GM10266 (cell line): Measurements from ENCODE around the gene LRIG1.

Experiments used
- DNase-seq: peaks from one replicate; pipeline ENCODE4 v3.0.0; 2012; ENCODE audit errors: extremely low spot score
- TF ChIP-seq, protein P1 (sequence below): IDR thresholded peaks from 2 replicates; pipeline ENCODE4 v1.5.1; 2012; ENCODE audit warnings: mild to moderate bottlenecking, low read depth; ENCODE audit not compliant: control insufficient read depth, insufficient read depth; ENCODE audit errors: missing control alignments

The LRIG1 gene

DNA sequence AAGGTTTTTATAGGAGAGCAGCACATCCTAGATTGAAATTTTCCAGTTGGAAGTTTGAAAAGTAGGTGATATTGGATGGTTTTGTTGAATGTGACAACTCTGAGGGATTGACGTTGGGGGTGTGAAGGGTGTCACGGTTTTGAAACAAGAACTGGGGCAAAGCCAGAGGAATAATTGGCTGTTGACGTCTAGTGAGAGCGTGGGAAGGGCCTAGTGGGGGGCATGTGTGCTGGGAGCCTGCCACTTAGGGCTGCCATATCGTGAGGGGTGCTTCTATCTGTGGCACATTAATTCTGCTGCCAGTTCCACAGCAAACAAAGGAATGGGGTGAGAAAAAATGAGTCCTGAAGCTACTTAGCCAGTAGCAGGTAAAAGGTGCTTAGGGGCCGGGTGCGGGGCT, 129.4 kb downstream of the LRIG1 start:
- TF ChIP-seq, protein P1, sequence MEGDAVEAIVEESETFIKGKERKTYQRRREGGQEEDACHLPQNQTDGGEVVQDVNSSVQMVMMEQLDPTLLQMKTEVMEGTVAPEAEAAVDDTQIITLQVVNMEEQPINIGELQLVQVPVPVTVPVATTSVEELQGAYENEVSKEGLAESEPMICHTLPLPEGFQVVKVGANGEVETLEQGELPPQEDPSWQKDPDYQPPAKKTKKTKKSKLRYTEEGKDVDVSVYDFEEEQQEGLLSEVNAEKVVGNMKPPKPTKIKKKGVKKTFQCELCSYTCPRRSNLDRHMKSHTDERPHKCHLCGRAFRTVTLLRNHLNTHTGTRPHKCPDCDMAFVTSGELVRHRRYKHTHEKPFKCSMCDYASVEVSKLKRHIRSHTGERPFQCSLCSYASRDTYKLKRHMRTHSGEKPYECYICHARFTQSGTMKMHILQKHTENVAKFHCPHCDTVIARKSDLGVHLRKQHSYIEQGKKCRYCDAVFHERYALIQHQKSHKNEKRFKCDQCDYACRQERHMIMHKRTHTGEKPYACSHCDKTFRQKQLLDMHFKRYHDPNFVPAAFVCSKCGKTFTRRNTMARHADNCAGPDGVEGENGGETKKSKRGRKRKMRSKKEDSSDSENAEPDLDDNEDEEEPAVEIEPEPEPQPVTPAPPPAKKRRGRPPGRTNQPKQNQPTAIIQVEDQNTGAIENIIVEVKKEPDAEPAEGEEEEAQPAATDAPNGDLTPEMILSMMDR = no peak
- DNase-seq = no peak

- TF ChIP-seq, protein P1 = no peak
- no peak for DNase-seq
Observed at GRCh38 chr3:66370179-66370578, 130.6 kb downstream of the LRIG1 start.

DNA sequence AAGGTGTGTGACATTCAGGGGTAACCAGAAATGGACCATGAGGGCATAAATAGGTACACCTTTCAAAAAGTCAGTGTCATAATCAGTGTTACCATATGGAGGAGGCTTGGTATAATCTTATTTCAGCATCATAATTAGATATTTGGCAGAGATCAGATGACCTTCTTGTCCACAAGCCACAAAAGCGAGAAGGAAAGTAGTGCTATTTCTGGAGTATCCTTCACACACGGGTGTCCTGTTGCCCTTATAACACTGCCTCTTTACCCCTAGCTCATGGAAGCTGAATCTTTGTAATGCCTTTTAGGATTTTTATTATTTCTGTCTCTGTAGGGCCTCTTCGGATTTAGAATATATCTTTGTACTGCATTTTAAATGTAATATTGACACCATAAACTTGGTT, 132.8 kb downstream of the LRIG1 start:
- TF ChIP-seq, protein P1 = no peak
- DNase-seq = no peak

DNA sequence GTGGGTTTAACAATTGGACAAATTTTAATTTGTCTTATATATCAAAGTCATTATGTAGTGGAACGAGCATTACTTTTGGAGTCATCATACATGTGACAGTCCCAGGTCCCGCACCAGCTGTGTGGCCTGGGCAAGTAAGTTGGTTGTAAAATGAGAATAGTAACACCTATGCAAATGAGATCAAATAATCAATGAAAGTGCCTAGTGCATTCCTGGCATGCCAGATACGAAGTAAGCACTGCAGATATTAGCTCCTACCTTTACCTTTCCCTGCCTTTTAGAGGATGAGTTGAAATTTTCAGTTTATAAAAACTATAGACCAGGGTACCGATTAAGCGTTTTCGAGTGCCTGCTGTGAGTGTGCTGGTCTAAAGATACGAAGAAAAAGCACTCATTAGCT, 134.1 kb downstream of the LRIG1 start:
- TF ChIP-seq, protein P1 = no peak
- no peak for DNase-seq

GRCh38 chr3:66365080-66365479, 135.7 kb downstream of the LRIG1 start:
- no peak for DNase-seq
- TF ChIP-seq, protein P1 = no peak

DNA sequence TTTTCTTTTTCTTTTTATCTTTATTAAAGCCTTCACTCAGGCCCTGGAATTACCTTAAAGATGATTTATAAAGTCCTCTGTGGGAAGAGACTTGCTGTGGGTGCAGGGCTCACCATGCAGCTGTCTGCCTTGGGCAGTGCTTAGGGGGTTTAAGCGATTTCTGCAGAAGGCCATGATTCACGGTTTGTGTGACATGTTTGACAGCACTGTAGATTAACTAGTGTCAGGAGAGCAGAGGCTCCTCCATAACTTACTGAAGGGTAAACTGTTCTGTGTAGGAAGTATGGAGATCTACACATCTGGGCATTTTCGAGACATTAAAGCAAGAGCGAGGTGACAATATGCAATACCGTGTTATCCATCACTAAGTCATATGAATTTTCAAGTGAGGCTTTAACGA, 137.7 kb downstream of the LRIG1 start:
- TF ChIP-seq, protein P1 = no peak
- DNase-seq = no peak

GRCh38 chr3:66362541-66362941, 138.3 kb downstream of the LRIG1 start:
- no peak for DNase-seq
- TF ChIP-seq, protein P1 = no peak
